C4-2B (cell line): ENCODE results near the gene NPIPB13.
"Not testable (repeated sequence)": the region's sequence is repeated elsewhere in the genome, so short reads cannot be mapped to it uniquely, and the experiment has no call there.

Source experiments
- H3K27ac ChIP-seq: fragments of 450-650 bp; 2 replicates; pipeline ENCODE4 v1.5.1; 2017

The NPIPB13 gene

DNA sequence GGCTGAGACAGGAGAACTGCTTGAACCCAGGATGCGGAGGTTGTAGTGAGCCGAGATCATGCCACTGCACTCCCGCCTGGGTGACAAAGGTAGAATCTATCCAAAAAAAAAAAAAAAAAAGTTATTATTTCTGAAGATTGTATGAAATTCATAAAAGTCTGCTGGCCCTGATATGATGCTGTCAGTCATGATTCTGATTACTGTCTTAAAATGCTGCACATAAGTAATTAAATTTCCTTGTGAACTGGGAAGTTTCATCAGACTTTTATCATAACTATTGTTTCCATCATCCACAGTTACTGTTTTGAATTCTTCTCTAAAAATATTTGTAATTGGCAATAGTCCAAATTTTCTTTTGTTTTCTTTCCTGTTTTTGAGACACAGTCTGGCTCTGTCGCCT, at the start of gene NPIPB13:
Gene NPIPB13 (minus strand): TSS at position 101 of the 400 bp plus-strand sequence. CDS start 2,906 bp downstream, outside the sequence.
- H3K27ac ChIP-seq = not testable (repeated sequence)

DNA sequence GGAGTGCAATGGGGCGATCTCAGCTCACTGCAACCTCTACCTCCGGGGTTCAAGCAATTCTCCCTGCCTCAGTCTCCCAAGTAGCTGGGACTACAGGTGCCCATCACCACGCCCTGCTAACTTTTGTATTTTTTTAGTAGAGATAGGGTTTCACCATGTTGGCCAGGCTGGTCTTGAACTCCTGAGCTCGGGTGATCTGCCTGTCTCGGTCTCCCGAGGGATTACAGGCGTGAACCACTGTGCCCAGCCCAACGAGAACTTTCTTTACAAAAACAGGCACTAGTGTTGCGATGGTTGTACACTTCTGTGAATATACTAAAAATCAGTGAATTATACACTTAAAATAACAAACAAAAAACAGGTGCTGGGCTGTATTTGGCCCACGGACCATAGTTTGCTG, 34.1 kb upstream of the NPIPB13 start:
- not testable (repeated sequence) for H3K27ac ChIP-seq

DNA sequence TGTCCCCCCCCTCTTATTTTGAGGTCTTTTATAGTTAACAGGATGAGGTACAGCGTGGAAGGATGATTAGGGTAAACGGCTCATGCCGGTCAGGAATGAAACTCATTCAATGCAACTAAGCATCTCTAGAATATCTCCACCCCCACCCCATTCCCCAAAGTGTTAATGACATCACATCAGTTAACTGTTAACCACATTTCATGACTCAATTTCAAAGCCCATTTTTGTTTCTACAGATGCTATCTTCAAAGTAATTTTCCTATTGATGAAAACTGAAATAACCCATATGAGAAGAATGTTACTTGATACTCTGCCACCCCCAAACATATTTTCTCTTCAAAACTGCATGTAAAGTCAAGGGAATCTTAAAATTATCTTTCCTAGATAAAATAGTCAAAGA, 30.2 kb upstream of the NPIPB13 start:
- H3K27ac ChIP-seq = not testable (repeated sequence)

DNA sequence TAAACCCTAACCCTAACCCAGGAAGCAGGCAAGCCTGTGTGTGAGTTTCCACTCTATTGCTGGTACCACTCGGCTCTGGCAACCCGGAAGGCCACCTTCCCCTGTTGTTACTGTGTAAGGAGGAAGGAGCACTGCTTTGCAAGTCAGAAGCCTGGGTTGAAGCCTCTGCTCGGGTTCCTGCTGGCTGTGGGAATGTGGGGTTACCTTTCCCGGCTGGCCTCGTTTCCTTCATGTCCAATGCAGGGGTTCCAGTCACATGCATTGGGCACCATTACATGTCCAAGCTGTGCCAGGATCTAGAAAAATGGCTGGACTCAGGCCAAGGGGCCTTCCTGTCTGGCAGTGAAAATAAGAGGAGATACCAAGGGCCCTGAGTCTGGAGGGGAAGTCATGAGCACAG, 31.2 kb downstream of the NPIPB13 start:
- not testable (repeated sequence) for H3K27ac ChIP-seq

DNA sequence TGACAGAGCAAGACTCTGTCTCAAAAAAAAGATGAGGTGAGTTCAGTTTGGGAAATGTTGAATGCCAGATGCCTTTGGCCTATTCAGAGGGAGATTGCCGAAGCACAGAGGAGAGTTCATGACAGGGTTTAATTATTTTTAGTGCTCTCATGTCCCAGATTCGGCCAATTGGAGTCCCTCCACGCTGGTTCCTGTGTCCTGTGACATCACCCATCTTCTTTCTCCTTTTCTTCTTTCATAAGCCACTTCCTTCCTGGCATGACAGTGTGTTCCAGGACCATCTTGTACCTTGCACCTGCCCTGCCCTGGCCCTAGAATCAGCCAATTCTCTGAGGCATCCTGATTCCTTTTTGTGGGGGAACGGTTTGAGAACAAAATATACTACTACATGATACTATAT, 36.9 kb downstream of the NPIPB13 start:
- not testable (repeated sequence) for H3K27ac ChIP-seq

DNA sequence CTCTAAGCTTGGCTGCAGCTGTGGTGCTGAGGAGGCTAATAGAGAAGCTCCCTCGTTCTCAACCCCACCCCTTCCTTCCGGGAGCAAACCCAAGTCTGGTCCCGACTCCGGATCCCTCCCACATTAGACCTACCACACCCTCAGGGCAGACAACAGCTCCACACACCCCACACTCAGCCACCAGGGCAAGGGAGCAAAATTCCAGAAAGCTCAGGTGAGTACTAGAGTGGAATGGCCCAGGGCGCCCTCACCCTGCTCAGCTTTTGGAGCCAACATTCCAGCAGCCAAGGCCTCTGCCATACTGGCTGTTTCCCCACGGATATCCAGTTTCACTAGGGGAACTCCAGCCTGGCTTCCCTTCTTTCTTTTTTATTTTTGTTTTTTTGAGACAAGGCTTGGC, 39.2 kb downstream of the NPIPB13 start:
- H3K27ac ChIP-seq = not testable (repeated sequence)

DNA sequence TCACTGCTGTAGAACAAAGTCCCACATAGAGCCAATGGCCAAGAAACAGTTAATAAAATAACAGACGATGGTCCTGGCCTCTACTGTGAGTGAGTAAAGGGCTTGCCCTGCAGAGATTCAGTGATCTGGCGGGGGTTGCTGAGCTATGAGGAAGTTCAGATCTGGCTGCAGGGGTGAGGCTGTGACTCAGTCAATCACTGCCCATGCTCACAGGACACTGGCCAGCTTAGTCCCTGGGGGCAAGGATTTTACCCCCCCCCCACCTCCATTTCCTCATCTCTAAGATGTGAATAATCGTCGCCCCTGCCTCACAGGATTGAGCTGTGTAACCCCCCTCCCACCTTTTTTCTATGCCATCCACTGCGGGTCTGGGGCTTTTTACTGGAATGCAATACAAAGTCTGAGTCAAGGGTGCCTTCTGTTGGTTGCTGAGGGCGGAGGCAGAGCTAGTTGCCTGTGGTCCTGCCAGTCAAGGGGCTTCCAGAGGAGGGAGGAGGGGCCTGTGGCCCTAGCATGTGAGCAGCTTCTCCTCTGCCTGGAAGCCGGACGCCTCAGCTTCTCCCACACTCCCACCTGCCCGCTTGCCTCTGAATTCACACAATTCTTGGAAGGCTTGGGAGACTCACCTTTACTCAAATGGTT, 41.1 kb downstream of the NPIPB13 start:
- not testable (repeated sequence) for H3K27ac ChIP-seq

DNA sequence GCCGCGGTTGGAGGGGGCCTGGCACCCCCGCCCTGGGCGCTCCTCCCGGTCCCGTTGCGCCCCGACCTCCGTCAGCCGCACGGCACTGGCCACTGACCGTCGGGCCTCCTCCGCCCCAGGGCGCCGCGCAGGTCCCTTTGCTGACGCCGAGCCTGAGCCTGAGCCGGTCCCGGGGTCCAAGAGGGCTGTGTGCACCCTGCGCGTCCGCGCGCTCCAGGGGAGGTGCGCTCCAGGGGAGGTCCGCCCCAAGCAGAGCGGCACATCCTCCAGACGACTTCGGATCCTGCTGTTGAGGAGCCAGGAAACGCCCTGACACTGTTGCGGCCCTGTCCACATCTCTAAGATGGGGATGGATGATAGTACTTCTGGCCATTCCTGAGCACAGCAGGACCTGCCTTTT, 42.0 kb downstream of the NPIPB13 start:
- H3K27ac ChIP-seq = not testable (repeated sequence)

DNA sequence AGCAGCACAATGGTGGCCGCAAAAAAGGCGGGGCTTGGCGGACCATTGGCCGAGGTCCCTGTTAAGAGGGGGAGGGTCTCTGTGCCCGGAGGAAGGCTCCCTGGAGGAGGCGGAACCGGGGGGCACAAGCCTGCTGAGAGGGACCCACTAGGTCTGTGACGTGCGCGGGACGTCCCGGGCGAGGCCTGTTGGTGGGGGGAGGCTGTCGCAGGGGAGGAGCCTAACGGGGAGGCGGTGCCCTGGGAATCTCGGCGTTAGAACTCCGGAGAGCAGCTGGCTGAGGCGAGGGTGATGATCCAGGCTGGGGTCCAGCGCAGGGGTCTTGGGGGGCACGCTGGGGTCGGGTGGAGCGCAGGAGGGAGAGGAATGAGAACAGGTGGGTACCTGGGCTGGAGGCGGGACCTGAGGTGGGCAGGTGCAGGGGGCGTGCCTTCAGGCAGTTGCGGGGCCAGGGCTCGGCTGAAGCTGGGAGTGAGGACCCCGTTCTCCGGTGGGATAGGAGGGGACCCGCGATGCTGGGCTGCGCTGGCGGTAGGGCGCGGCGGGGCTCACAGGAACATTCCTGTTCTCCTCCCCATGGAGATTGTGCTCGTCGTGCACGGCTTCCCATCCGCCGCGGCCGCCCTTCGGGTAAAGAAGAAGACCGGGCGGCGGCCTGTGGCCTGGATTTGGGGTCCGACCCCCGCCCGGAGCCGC, 42.6 kb downstream of the NPIPB13 start:
- H3K27ac ChIP-seq = not testable (repeated sequence)

DNA sequence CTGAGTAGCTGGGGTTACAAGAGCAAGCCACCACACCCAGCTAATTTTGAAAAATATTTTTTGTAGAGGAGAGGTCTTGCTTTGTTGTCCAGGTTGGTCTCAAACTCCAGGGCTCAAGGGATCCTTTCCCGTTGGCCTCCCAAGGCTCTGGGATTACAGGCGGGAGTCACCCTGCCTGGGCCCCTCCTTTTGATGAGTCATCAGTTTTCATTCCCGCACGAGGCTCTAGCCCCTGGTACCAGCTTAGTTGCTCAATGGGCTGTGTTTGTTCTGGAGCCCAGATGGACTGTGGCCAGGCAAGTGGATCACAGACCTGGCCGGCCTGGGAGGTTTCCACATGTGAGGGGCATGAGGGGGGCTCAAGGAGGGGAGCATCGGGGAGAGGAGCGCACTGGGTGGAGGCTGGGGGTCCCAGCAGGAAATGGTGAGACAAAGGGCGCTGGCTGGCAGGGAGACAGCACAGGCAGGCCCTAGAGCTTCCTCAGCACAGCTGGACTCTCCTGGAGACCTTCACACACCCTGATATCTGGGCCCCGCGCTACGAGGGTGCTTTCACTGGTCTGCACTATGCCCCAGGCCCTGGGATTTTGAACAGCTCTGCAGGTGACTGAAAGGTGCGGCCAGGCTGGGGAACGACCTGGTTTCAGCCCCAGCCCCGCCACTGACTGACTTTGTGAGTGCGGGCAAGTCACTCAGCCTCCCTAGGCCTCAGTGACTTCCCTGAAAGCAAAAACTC, 48.5 kb downstream of the NPIPB13 start:
- H3K27ac ChIP-seq = not testable (repeated sequence)

DNA sequence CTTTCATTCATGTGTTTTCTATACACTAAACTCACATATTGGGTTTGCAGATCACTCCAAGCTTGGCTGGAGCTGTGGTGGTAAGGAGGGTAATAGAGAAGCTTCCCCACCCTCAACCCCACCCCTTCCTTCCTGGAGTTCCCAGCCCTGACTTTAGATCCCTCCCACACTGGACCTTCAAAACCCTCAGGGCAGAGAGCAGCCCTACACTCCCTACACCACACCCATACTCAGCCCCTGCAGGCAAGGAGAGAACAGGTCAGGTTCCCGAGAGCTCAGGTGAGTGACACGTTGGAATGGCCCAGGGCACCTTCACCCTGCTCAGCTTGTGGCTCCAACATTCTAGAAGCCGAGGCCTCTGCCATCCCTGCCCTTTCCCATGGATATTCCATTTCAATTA, 49.2 kb downstream of the NPIPB13 start, which contains the start of gene SULT1A3:
Gene SULT1A3 (plus strand): TSS at position 207 of the 400 bp plus-strand sequence. CDS start 1,474 bp downstream, outside the sequence.
- not testable (repeated sequence) for H3K27ac ChIP-seq
